Brain microvascular endothelial cell (primary cell): ENCODE data around the gene KRTAP6-1.

Source experiments
- DNase-seq: peaks from one replicate; pipeline ENCODE4 v3.0.0-alpha.2; 2020
- H3K27ac ChIP-seq: fragments of 250-450 bp; sonication (Bioruptor Pico); 2 replicates; pipeline ENCODE4 v1.5.1; 2020; ENCODE audit warnings: mild to moderate bottlenecking, moderate library complexity
- H3K27me3 ChIP-seq: fragments of 250-450 bp; sonication (Bioruptor Pico); replicated peaks from 2 replicates; pipeline ENCODE4 v1.5.1; 2020; ENCODE audit warnings: mild to moderate bottlenecking
- H3K36me3 ChIP-seq: fragments of 250-450 bp; sonication (Bioruptor Pico); replicated peaks from 2 replicates; pipeline ENCODE4 v1.5.1; 2020; ENCODE audit warnings: mild to moderate bottlenecking
- H3K4me3 ChIP-seq: 2 replicates; pipeline ENCODE4 v1.5.1; 2011; ENCODE audit warnings: low read depth, mild to moderate bottlenecking, control low read depth, low read length, moderate library complexity
- CTCF ChIP-seq: IDR thresholded peaks from 2 replicates; pipeline ENCODE4 v1.5.1; 2011; ENCODE audit warnings: low read depth, mild to moderate bottlenecking, moderate library complexity, low read length, control low read depth, inconsistent platforms; ENCODE audit errors: missing control alignments
- in situ Hi-C: cut with HindIII; loops from 2 replicates; pipeline ENCODE4 v1.10.0; 2017; ENCODE audit warnings: low sequenced_read_pairs, low pct_ligation_motif_present

KRTAP6-1 gene

DNA sequence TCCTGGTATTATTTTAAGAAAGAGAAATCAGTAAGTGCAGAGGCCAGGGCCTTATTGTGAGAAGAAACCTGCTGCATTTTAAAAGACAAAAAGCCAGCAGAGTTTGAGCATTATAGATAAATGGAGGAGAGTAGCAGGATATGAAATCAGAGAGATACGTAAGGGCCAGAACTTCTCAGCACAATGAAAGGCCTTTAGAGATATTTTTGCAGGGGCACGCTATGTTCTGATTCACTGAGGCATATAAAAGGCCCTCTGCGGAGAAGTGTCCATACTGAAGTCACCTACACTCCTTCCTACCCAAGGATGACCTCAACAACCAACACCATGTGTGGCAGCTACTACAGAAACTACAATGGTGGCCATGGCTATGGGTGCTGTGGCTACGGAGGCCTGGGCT, 21.6 kb downstream of the KRTAP6-1 start, which contains the start of gene KRTAP6-3:
Gene KRTAP6-3, plus strand, starts transcription at position 301 of the 400 bp plus-strand sequence. Its CDS starts 6 bp downstream, at position 307.
- Histone ChIP-seq H3K36me3 (no peaks in the 10 kb centered on the region), H3K27ac (no peak within 1 kb of the TSS), H3K27me3 (no peaks in the 10 kb centered on the region), H3K4me3 (no peak within 1 kb of the TSS)
- in situ Hi-C loops: no loop called here
- DNase-seq: no peak
- no peak for TF ChIP-seq CTCF

- Histone ChIP-seq H3K4me3 (no peak within 1 kb of the TSS), H3K36me3 (no peaks in the 10 kb centered on the region), H3K27me3 (no peaks in the 10 kb centered on the region), H3K27ac (no peak within 1 kb of the TSS)
- TF ChIP-seq CTCF: no peak
- in situ Hi-C loops: no loop called here
- no peak for DNase-seq
Observed at GRCh38 chr21:30590297-30590696, 23.4 kb downstream of the KRTAP6-1 start, which contains the start of gene KRTAP22-2. Gene KRTAP22-2 (minus strand): TSS chr21:30590397.

GRCh38 chr21:30582870-30583269, 30.9 kb downstream of the KRTAP6-1 start:
- no peaks in the 10 kb centered on the region for H3K27me3 ChIP-seq
- no peak overlapping the region for H3K27ac ChIP-seq
- in situ Hi-C loops: no loop called here
- TF ChIP-seq CTCF: no peak
- H3K36me3 ChIP-seq: no peaks in the 10 kb centered on the region
- no peak overlapping the region for H3K4me3 ChIP-seq
- no peak for DNase-seq

DNA sequence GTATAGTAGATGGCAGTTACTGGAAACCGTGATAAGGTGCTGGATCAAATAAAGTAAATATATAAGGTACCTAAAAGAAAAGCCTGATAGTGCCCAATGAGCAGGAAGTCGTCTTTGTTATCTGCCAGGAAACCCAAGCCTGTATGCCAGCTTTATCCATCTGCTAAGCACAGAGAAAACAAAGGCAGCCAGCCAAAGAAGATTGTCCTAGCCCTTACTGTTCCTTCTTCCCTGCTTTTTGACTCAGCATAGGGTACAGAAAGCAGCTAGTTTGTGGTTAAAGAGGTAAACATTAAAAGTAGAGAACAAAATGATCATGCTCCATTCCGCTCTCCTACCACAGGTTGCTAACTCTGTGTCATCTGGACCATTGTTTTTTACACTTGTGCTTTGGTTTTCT, 33.6 kb downstream of the KRTAP6-1 start:
- DNase-seq: no peak
- TF ChIP-seq CTCF: no peak
- no peak overlapping the region for H3K4me3 ChIP-seq
- H3K36me3 ChIP-seq: no peaks in the 10 kb centered on the region
- in situ Hi-C loops: no loop called here
- H3K27me3 ChIP-seq: no peaks in the 10 kb centered on the region
- H3K27ac ChIP-seq: no peak overlapping the region

DNA sequence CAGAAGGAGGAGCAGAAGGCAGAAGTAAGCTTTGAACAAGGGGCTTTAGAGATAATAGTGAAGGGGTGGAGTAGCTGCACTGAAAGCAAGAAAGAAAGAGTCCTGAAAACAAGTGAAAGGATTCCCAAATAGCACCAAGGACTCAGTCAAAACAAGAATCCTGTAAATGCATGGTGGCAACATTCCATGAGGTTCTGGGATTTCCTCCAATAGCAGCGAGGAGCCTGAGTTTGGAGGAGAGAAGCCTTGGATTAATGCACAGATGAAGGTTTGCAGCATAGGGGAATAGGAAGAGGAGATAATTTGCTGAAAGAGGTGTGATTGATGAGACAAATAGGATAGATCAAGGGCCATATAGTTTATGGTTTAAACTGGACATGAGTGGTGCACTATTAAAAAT, 34.4 kb downstream of the KRTAP6-1 start:
- no peak for DNase-seq
- H3K27me3 ChIP-seq: no peaks in the 10 kb centered on the region
- H3K4me3 ChIP-seq: no peak overlapping the region
- no peaks in the 10 kb centered on the region for H3K36me3 ChIP-seq
- in situ Hi-C loops: no loop called here
- TF ChIP-seq CTCF: no peak
- no peak overlapping the region for H3K27ac ChIP-seq

DNA sequence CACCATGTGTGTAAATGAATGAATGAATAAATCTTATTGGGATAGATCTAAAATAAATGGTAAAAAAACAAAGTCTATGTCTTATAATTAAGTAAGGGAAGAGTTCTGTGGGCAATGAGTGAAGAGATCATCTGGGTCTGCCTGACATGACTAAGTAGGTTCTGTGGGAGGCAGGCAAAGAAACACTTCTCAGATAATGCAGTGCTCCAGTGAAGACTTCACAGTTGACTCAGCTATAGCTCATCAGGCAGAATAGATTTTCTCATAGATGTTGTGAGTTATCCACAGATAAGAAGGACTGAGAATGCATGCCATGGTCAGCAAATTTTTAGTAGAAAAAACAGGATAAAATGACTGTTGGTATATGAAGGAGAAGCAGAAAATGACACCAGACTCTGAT, 36.0 kb downstream of the KRTAP6-1 start:
- Histone ChIP-seq H3K27me3 (no peaks in the 10 kb centered on the region), H3K36me3 (no peaks in the 10 kb centered on the region), H3K27ac (no peak overlapping the region), H3K4me3 (no peak overlapping the region)
- in situ Hi-C loops: no loop called here
- TF ChIP-seq CTCF: no peak
- DNase-seq: peak; percentile 0
